ENCODE results near the gene FOXR2. TPM values are rescaled to one million over a fixed set of nuclear protein-coding genes. Genes with fewer than 3 reads are reported as not detected.

The FOXR2 gene, protein sequence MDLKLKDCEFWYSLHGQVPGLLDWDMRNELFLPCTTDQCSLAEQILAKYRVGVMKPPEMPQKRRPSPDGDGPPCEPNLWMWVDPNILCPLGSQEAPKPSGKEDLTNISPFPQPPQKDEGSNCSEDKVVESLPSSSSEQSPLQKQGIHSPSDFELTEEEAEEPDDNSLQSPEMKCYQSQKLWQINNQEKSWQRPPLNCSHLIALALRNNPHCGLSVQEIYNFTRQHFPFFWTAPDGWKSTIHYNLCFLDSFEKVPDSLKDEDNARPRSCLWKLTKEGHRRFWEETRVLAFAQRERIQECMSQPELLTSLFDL
- total RNA-seq: not detected

DNA sequence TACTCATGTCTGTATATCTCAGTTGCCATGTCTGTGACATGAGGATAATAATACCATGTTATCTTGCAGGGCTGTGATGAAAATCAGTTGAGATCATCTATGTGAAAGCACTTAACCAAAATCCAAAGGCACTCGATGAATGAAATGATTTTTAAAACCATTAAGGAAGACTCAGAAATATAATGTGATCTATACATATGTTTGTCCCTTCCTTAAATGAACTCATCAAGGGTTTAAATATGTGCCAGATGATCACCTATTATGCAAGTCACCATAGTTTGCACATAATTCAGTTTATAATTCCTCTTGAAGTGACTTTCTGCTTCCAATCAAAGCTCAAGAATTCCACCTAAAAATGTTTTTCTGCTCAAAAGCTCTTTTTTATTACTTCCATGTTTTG, at the start of gene FOXR2:
Gene FOXR2, plus strand, starts transcription at position 301 of the 400 bp plus-strand sequence. CDS start 312 bp downstream, outside the sequence.
- DNase-seq: no peak
- Histone ChIP-seq H3K9me3 (no peaks in the 10 kb centered on the region), H3K4me1 (peaks cover 0 to 3% (median 0%) of the 10 kb centered on the region in 3 donors), H3K36me3 (no peaks in the 10 kb centered on the region), H3K4me3 (no peak within 1 kb of the TSS), H3K27me3 (no peaks in the 10 kb centered on the region), H3K27ac (no peak within 1 kb of the TSS)
- TF ChIP-seq POLR2A (IDR thresholded peaks at IDR 0.05): no peak
- TF ChIP-seq, protein P1, sequence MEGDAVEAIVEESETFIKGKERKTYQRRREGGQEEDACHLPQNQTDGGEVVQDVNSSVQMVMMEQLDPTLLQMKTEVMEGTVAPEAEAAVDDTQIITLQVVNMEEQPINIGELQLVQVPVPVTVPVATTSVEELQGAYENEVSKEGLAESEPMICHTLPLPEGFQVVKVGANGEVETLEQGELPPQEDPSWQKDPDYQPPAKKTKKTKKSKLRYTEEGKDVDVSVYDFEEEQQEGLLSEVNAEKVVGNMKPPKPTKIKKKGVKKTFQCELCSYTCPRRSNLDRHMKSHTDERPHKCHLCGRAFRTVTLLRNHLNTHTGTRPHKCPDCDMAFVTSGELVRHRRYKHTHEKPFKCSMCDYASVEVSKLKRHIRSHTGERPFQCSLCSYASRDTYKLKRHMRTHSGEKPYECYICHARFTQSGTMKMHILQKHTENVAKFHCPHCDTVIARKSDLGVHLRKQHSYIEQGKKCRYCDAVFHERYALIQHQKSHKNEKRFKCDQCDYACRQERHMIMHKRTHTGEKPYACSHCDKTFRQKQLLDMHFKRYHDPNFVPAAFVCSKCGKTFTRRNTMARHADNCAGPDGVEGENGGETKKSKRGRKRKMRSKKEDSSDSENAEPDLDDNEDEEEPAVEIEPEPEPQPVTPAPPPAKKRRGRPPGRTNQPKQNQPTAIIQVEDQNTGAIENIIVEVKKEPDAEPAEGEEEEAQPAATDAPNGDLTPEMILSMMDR (IDR thresholded peaks at IDR 0.05): no peak
- intact Hi-C loops (cut with DNase I): no loop called here
- WGBS, 2 donors: 88 to 89% methylated on average over 1 of the region's 1 CpG

DNA sequence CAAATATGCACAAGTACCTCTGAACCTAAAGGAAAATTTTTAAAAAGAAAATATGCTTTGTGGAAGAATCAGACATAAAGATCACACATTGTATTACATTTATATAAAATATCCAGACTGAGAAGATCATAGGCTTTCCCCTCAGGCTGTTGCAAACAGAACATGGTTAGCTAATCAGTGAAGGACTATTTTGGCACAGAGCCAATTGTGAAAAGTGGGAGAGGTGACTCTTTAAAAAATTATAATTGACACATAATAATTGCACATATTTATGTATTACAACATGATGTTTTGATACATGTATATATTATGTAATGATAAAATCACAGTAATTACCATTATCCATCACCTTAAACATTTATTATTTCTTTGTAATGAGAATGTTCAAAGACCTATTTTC, 44.1 kb upstream of the FOXR2 start:
- no peak overlapping the region for H3K27ac ChIP-seq
- H3K36me3 ChIP-seq: no peaks in the 10 kb centered on the region
- TF ChIP-seq, protein P1 (IDR thresholded peaks at IDR 0.05): no peak
- TF ChIP-seq POLR2A (IDR thresholded peaks at IDR 0.05): no peak
- intact Hi-C loops (cut with DNase I): no loop called here
- no peak for DNase-seq
- H3K9me3 ChIP-seq: no peaks in the 10 kb centered on the region
- no peak overlapping the region for H3K4me3 ChIP-seq
- no peaks in the 10 kb centered on the region for H3K4me1 ChIP-seq
- no peaks in the 10 kb centered on the region for H3K27me3 ChIP-seq

DNA sequence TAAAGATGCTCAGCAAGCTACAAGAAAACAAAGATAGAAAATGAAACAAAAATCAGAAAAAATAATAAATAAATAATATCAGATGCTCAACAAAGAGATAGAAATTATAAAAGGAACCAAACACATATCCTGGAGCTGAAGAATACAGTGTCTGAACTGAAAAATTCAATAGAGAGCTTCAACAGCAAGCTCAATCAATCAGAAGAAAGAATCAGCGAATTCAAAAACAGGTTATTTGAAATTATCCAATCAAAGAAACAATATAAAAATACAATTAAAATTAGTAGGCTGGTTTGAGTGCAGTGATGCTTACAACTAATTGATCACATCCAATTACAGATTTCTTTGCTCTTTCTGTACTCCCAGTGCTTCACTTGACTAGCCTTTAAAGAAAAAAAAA, 40.8 kb upstream of the FOXR2 start:
- Histone ChIP-seq H3K27ac (no peak overlapping the region), H3K27me3 (no peaks in the 10 kb centered on the region), H3K9me3 (no peaks in the 10 kb centered on the region), H3K36me3 (no peaks in the 10 kb centered on the region), H3K4me3 (no peak overlapping the region), H3K4me1 (no peaks in the 10 kb centered on the region)
- 67 to 86% methylated on average over 1 of the region's 1 CpG for WGBS, 2 donors
- TF ChIP-seq, protein P1 (IDR thresholded peaks at IDR 0.05): no peak
- no peak for TF ChIP-seq POLR2A (IDR thresholded peaks at IDR 0.05)
- no peak for DNase-seq
- intact Hi-C loops (cut with DNase I): no loop called here

DNA sequence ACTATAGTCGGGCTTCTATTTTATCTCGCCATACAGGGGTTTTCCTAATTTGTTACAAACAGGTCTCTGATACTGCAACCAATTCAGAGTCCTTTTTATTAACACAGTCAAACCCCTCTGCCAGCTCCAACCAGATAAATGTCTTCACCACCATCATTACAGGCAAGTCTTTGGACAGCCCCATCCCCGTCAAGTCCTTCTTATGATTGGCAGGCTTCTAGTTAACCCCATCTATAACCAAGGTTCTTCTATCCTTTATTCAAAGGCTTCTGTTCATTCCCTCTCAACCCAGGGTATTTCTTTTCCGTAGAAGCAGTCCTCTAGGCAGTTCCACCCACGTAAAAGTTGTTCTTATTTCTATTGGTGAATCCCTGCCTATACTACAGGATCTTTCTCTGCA, 29.9 kb upstream of the FOXR2 start:
- intact Hi-C loops (cut with DNase I): no loop called here
- Histone ChIP-seq H3K4me1 (no peaks in the 10 kb centered on the region), H3K36me3 (no peaks in the 10 kb centered on the region), H3K27ac (no peak overlapping the region), H3K4me3 (no peak overlapping the region), H3K9me3 (no peaks in the 10 kb centered on the region), H3K27me3 (no peaks in the 10 kb centered on the region)
- DNase-seq: no peak
- TF ChIP-seq, protein P1 (IDR thresholded peaks at IDR 0.05): no peak
- no peak for TF ChIP-seq POLR2A (IDR thresholded peaks at IDR 0.05)
- 77 to 88% methylated on average over 5 of the region's 5 CpGs for WGBS, 2 donors

DNA sequence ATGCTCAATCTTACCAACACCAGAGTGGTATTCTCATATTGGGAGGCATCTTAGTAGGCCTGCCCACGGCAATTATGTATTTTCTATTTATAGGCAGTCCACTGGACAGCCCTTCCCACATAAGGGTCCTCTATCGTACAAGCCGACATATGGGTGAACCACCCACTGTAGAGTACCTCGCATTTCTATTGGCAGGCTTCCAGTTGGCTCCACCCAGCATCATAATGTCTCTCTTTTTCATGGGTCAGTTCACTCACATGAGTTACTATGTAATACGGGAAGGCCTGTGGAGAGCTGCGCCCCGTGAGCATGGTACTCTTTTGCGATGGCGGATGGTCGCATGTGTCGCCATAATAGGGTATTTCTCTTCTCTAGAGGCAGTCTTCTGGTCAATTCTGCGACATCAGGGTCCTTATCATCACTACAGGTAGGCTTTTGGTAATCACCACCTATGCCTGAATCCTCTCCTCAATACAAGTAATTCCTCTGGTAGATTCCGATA, 29.4 kb upstream of the FOXR2 start:
- WGBS, 2 donors: 80 to 82% methylated on average over 13 of the region's 13 CpGs
- intact Hi-C loops (cut with DNase I): no loop called here
- no peak overlapping the region for H3K27ac ChIP-seq
- H3K4me3 ChIP-seq: no peak overlapping the region
- DNase-seq: no peak
- no peaks in the 10 kb centered on the region for H3K9me3 ChIP-seq
- no peak for TF ChIP-seq POLR2A (IDR thresholded peaks at IDR 0.05)
- TF ChIP-seq, protein P1 (IDR thresholded peaks at IDR 0.05): no peak
- no peaks in the 10 kb centered on the region for H3K4me1 ChIP-seq
- H3K36me3 ChIP-seq: no peaks in the 10 kb centered on the region
- no peaks in the 10 kb centered on the region for H3K27me3 ChIP-seq
